Mesenchymal stem cell (in vitro differentiated cells and primary cell): Measurements from ENCODE around the gene POLR3H.

Experiments
- DNase-seq: peaks from one replicate; pipeline ENCODE4 v3.0.0-alpha.2; 2013
- H2AFZ ChIP-seq: one replicate; pipeline ENCODE4 v1.6.1; 2013; ENCODE audit warnings: low read depth, mild to moderate bottlenecking, control low read depth, inconsistent platforms, low read length, moderate library complexity
- H2AK5ac ChIP-seq: 2 replicates; pipeline ENCODE4 v1.6.1; 2013; ENCODE audit warnings: low read length, moderate library complexity, mild to moderate bottlenecking, inconsistent platforms; ENCODE audit not compliant: severe bottlenecking
- H2BK120ac ChIP-seq: one replicate; pipeline ENCODE4 v1.6.1; 2013; ENCODE audit warnings: low read depth, mild to moderate bottlenecking, inconsistent platforms, low read length, moderate library complexity
- H2BK12ac ChIP-seq, 2 experiments: one replicate each; pipeline ENCODE4 v1.6.1; 2013; ENCODE audit warnings: inconsistent platforms in 2 of 2, low read length in 2 of 2, mild to moderate bottlenecking in 2 of 2, moderate library complexity in 2 of 2, control low read depth in 1 of 2
- H2BK15ac ChIP-seq: one replicate; pipeline ENCODE4 v1.6.1; 2013; ENCODE audit warnings: mild to moderate bottlenecking, low read depth, inconsistent platforms; ENCODE audit not compliant: poor library complexity, severe bottlenecking
- H2BK5ac ChIP-seq: 2 replicates; pipeline ENCODE4 v1.6.1; 2013; ENCODE audit warnings: low read depth, mild to moderate bottlenecking, low read length, control low read depth, inconsistent platforms; ENCODE audit not compliant: poor library complexity, severe bottlenecking
- H3K14ac ChIP-seq, 2 experiments: one replicate each; pipeline ENCODE4 v1.6.1; 2013; ENCODE audit warnings: inconsistent platforms in 2 of 2, low read length in 2 of 2, control low read depth in 1 of 2, mild to moderate bottlenecking in 1 of 2, moderate library complexity in 1 of 2
- H3K18ac ChIP-seq, 2 experiments: one replicate each; pipeline ENCODE4 v1.6.1; 2013; ENCODE audit warnings: inconsistent platforms in 2 of 2, low read length in 2 of 2, control low read depth in 1 of 2, low read depth in 1 of 2, mild to moderate bottlenecking in 1 of 2
- H3K23ac ChIP-seq, 2 experiments: one replicate each; pipeline ENCODE4 v1.6.1; 2013; ENCODE audit warnings: inconsistent platforms in 2 of 2, low read length in 2 of 2, mild to moderate bottlenecking in 2 of 2, moderate library complexity in 2 of 2, control low read depth in 1 of 2
- H3K27ac ChIP-seq: 2 replicates; pipeline ENCODE4 v1.5.1; 2013; ENCODE audit warnings: mild to moderate bottlenecking, moderate library complexity, low read length, control low read depth, inconsistent platforms; ENCODE audit not compliant: poor library complexity, severe bottlenecking
- H3K27me3 ChIP-seq, 2 experiments: 2 replicates each; pipeline versions ENCODE4 v1.6.1 to v1.7.0; 2013; ENCODE audit warnings: low read length in 2 of 2, mild to moderate bottlenecking in 2 of 2, moderate library complexity in 2 of 2, control low read depth in 1 of 2, inconsistent platforms in 1 of 2; ENCODE audit not compliant: control insufficient read depth in 1 of 2, insufficient read depth in 1 of 2
- H3K36me3 ChIP-seq, 2 experiments: 2 replicates each; pipeline versions ENCODE4 v1.6.1 to v1.7.0; 2013; ENCODE audit warnings: low read length in 2 of 2, control low read depth in 1 of 2, inconsistent platforms in 1 of 2, low read depth in 1 of 2, mild to moderate bottlenecking in 1 of 2; ENCODE audit not compliant: insufficient read depth in 2 of 2, control insufficient read depth in 1 of 2
- H3K4ac ChIP-seq, 2 experiments: one replicate each; pipeline ENCODE4 v1.6.1; 2013; ENCODE audit warnings: inconsistent platforms in 2 of 2, low read length in 2 of 2, mild to moderate bottlenecking in 2 of 2, moderate library complexity in 2 of 2, control low read depth in 1 of 2, low read depth in 1 of 2
- H3K4me1 ChIP-seq: 2 replicates; pipeline ENCODE4 v1.6.1; 2013; ENCODE audit warnings: low read depth, low read length, control low read depth; ENCODE audit not compliant: control insufficient read depth, insufficient read depth
- H3K4me2 ChIP-seq: 2 replicates; pipeline ENCODE4 v1.6.1; 2013; ENCODE audit warnings: low read length, mild to moderate bottlenecking, inconsistent platforms; ENCODE audit not compliant: poor library complexity, severe bottlenecking
- H3K4me3 ChIP-seq, 2 experiments: 2 replicates each; pipeline versions ENCODE4 v1.5.1 to v1.7.0; 2013; ENCODE audit warnings: low read length in 2 of 2, mild to moderate bottlenecking in 2 of 2, control low read depth in 1 of 2, low read depth in 1 of 2; ENCODE audit not compliant: insufficient read depth in 1 of 2
- H3K79me1 ChIP-seq: replicated peaks from 2 replicates; pipeline ENCODE4 v1.6.1; 2013; ENCODE audit warnings: mild to moderate bottlenecking, control low read depth, low read length, inconsistent platforms; ENCODE audit not compliant: poor library complexity, severe bottlenecking
- H3K9ac ChIP-seq: 2 replicates; pipeline ENCODE4 v1.7.0; 2013; ENCODE audit warnings: mild to moderate bottlenecking, low read length, moderate library complexity
- H3K9me3 ChIP-seq: 2 replicates; pipeline ENCODE4 v1.7.0; 2013; ENCODE audit warnings: mild to moderate bottlenecking, low read length; ENCODE audit not compliant: control insufficient read depth
- H4K8ac ChIP-seq: one replicate; pipeline ENCODE4 v1.6.1; 2013; ENCODE audit warnings: inconsistent platforms, mild to moderate bottlenecking, low read length, moderate library complexity
- H4K91ac ChIP-seq: one replicate; pipeline ENCODE4 v1.6.1; 2013; ENCODE audit warnings: mild to moderate bottlenecking, low read length, inconsistent platforms
- WGBS: methylation state at CpG from one replicate; pipeline ENCODE4 v1.1.7; 2013; ENCODE audit warnings: mixed read lengths; 5-methylcytosine and 5-hydroxymethylcytosine counted together

Gene POLR3H

GRCh38 chr22:41524809-41525449 lies 19.3 kb downstream of the POLR3H start:
- no peaks in the 10 kb centered on the region for H3K27me3 ChIP-seq
- no peak overlapping the region for H2AK5ac ChIP-seq
- H3K27ac ChIP-seq: no peak overlapping the region
- peaks cover 69 to 70% of the 10 kb centered on the region in 2 experiments for H3K36me3 ChIP-seq
- no peak overlapping the region for H4K91ac ChIP-seq
- no peak overlapping the region for H2BK120ac ChIP-seq
- H3K9ac ChIP-seq: peak overlapping the region; percentile 73
- H3K79me1 ChIP-seq: peaks cover 16% of the 10 kb centered on the region
- no peak overlapping the region for H2BK5ac ChIP-seq
- H3K4me2 ChIP-seq: no peak overlapping the region
- DNase-seq: no peak
- H3K4ac ChIP-seq: no peak overlapping the region
- no peak overlapping the region for H3K18ac ChIP-seq
- H3K9me3 ChIP-seq: no peaks in the 10 kb centered on the region
- WGBS: 91% methylated on average over 16 of the region's 17 CpGs
- H3K14ac ChIP-seq: no peak overlapping the region
- H2AFZ ChIP-seq: no peak overlapping the region
- H2BK15ac ChIP-seq: no peak overlapping the region
- H3K4me3 ChIP-seq: peak overlapping the region in 1 of 2 experiments; percentile 7
- H4K8ac ChIP-seq: no peak overlapping the region
- H3K23ac ChIP-seq: no peak overlapping the region
- H2BK12ac ChIP-seq: peak overlapping the region in 1 of 2 experiments; percentile 17
- H3K4me1 ChIP-seq: peaks cover 25% of the 10 kb centered on the region

GRCh38 chr22:41524251-41524661 lies 20.0 kb downstream of the POLR3H start:
- Histone ChIP-seq H3K4me3 (no peak overlapping the region), H4K8ac (peak overlapping the region; percentile 14), H4K91ac (no peak overlapping the region), H2BK15ac (no peak overlapping the region), H2BK12ac (peak overlapping the region in 1 of 2 experiments; percentile 3), H3K79me1 (peaks cover 15% of the 10 kb centered on the region), H2AFZ (no peak overlapping the region), H3K27me3 (no peaks in the 10 kb centered on the region), H3K4me2 (no peak overlapping the region), H3K4ac (no peak overlapping the region), H3K9me3 (no peaks in the 10 kb centered on the region), H3K18ac (peak overlapping the region in 1 of 2 experiments; percentile 40), H2BK5ac (no peak overlapping the region), H3K14ac (no peak overlapping the region), H2BK120ac (no peak overlapping the region), H3K4me1 (peaks cover 25% of the 10 kb centered on the region), H3K27ac (no peak overlapping the region), H3K23ac (no peak overlapping the region), H2AK5ac (no peak overlapping the region), H3K9ac (peak overlapping the region; percentile 73), H3K36me3 (peaks cover 69% of the 10 kb centered on the region in 2 experiments)
- peak; percentile 57 for DNase-seq
- WGBS: 93% methylated on average over 13 of the region's 13 CpGs

GRCh38 chr22:41523464-41524221 lies 20.6 kb downstream of the POLR3H start:
- DNase-seq: peak; percentile 72
- no peak overlapping the region for H2AK5ac ChIP-seq
- peaks cover 69 to 70% of the 10 kb centered on the region in 2 experiments for H3K36me3 ChIP-seq
- peak overlapping the region; percentile 52 for H4K8ac ChIP-seq
- no peak overlapping the region for H3K27ac ChIP-seq
- no peak overlapping the region for H2BK12ac ChIP-seq
- H3K4me1 ChIP-seq: peaks cover 25% of the 10 kb centered on the region
- no peaks in the 10 kb centered on the region for H3K27me3 ChIP-seq
- H3K23ac ChIP-seq: no peak overlapping the region
- peak overlapping the region; percentile 23 for H4K91ac ChIP-seq
- no peak overlapping the region for H3K18ac ChIP-seq
- no peak overlapping the region for H3K4me2 ChIP-seq
- H2AFZ ChIP-seq: no peak overlapping the region
- no peak overlapping the region for H3K4ac ChIP-seq
- H2BK15ac ChIP-seq: no peak overlapping the region
- no peak overlapping the region for H3K4me3 ChIP-seq
- no peaks in the 10 kb centered on the region for H3K9me3 ChIP-seq
- no peak overlapping the region for H2BK5ac ChIP-seq
- no peak overlapping the region for H3K14ac ChIP-seq
- no peak overlapping the region for H2BK120ac ChIP-seq
- 94% methylated on average over 21 of the region's 21 CpGs for WGBS
- H3K79me1 ChIP-seq: peaks cover 13% of the 10 kb centered on the region
- H3K9ac ChIP-seq: peak overlapping the region; percentile 73

GRCh38 chr22:41522813-41523212 lies 21.5 kb downstream of the POLR3H start:
- Histone ChIP-seq H3K18ac (no peak overlapping the region), H3K9ac (peak overlapping the region; percentile 73), H3K23ac (no peak overlapping the region), H3K79me1 (peaks cover 12% of the 10 kb centered on the region), H2BK120ac (no peak overlapping the region), H3K27me3 (no peaks in the 10 kb centered on the region), H2BK5ac (no peak overlapping the region), H2AFZ (no peak overlapping the region), H4K91ac (no peak overlapping the region), H2BK12ac (no peak overlapping the region), H2AK5ac (no peak overlapping the region), H3K14ac (no peak overlapping the region), H3K4me3 (no peak overlapping the region), H3K4me2 (no peak overlapping the region), H4K8ac (peak overlapping the region; percentile 33), H3K4ac (no peak overlapping the region), H3K36me3 (peaks cover 66 to 68% of the 10 kb centered on the region in 2 experiments), H3K9me3 (no peaks in the 10 kb centered on the region), H2BK15ac (no peak overlapping the region), H3K27ac (no peak overlapping the region), H3K4me1 (peaks cover 27% of the 10 kb centered on the region)
- 96% methylated on average over 9 of the region's 9 CpGs for WGBS
- DNase-seq: no peak
